Body of pancreas (tissue), 4 donors: Measurements from ENCODE around the gene CNTNAP2. TPM values are rescaled to one million over a fixed set of nuclear protein-coding genes. Genes with fewer than 3 reads are reported as not detected.

Experiments used
- ATAC-seq: fragments of 150-250 bp; one replicate; pipeline ENCODE4 v1.9.1; 2016
- DNase-seq, 4 donors: peaks; one replicate each; pipeline ENCODE4 v3.0.0-alpha.2; 2019
- H3K27ac ChIP-seq, 4 donors: fragments of 200-600 bp; sonication (generic); 1 replicate in 3 of 4; 2 replicates in 1 of 4; pipeline versions ENCODE4 v1.5.1 to v1.6.1; 2016 to 2019; ENCODE audit warnings: mild to moderate bottlenecking in 1 of 4, mixed read lengths in 1 of 4, moderate library complexity in 1 of 4
- H3K27me3 ChIP-seq, 2 donors: fragments of 200-600 bp; sonication (generic); one replicate each; pipeline ENCODE4 v1.6.0; 2016; ENCODE audit warnings: mild to moderate bottlenecking in 1 of 2
- H3K36me3 ChIP-seq, 2 donors: fragments of 200-600 bp; sonication (generic); replicated peaks in 1 of 2; 2 replicates each; pipeline ENCODE4 v1.5.1; 2016; ENCODE audit warnings: low read depth in 2 of 2; ENCODE audit not compliant: insufficient read depth in 1 of 2
- H3K4me1 ChIP-seq: fragments of 200-600 bp; sonication (generic); one replicate; pipeline ENCODE4 v1.6.0; 2016
- H3K4me3 ChIP-seq, 2 donors: fragments of 200-600 bp; sonication (generic); 1 replicate in 1 of 2; 2 replicates in 1 of 2; pipeline ENCODE4 v1.5.1; 2016 to 2019
- H3K9me3 ChIP-seq, 3 donors: fragments of 200-600 bp; sonication (generic); 1 replicate in 2 of 3; 2 replicates in 1 of 3; pipeline ENCODE4 v1.5.1; 2016
- POLR2A ChIP-seq, 3 donors: fragments of 450-650 bp; IDR thresholded peaks; one replicate each; pipeline ENCODE4 v1.6.1; 2016; ENCODE audit warnings: antibody characterized with exemption in 3 of 3, mild to moderate bottlenecking in 2 of 3
- WGBS, 2 donors: methylation state at CpG; one replicate each; pipeline ENCODE4 v1.1.5; 2017; 5-methylcytosine and 5-hydroxymethylcytosine counted together
- intact Hi-C: fragments of 100-400 bp; cut with DNase I; formaldehyde crosslinking; loops from one replicate; pipeline ENCODE4 v1.15.1; 2023
- total RNA-seq, 2 donors: library from RNA; depleted of rRNA; stranded (reverse); fragments of >200 nt; gene quantifications; one replicate each; pipeline ENCODE4 v1.1.0, GENCODE V29; 2016
- TF ChIP-seq, protein P1 (sequence below), 7 experiments: fragments of 450-650 bp in 4 of 7; fragments of 200-600 bp in 3 of 7; sonication (generic) in 3 of 7; IDR thresholded peaks; one replicate each; pipeline ENCODE4 v1.5.1; 2016 to 2019; ENCODE audit warnings: antibody characterized with exemption in 7 of 7

Gene CNTNAP2
- total RNA-seq, 2 donors from 2014 or later = 1.0 TPM; not detected in 1

GRCh38 chr7:147492606-147493005, 1376.0 kb downstream of the CNTNAP2 start:
- no peak overlapping the region for H3K4me3 ChIP-seq
- H3K4me1 ChIP-seq = no peaks in the 10 kb centered on the region
- intact Hi-C loops = no loop called here
- no peak overlapping the region for H3K27ac ChIP-seq
- TF ChIP-seq, protein P1, sequence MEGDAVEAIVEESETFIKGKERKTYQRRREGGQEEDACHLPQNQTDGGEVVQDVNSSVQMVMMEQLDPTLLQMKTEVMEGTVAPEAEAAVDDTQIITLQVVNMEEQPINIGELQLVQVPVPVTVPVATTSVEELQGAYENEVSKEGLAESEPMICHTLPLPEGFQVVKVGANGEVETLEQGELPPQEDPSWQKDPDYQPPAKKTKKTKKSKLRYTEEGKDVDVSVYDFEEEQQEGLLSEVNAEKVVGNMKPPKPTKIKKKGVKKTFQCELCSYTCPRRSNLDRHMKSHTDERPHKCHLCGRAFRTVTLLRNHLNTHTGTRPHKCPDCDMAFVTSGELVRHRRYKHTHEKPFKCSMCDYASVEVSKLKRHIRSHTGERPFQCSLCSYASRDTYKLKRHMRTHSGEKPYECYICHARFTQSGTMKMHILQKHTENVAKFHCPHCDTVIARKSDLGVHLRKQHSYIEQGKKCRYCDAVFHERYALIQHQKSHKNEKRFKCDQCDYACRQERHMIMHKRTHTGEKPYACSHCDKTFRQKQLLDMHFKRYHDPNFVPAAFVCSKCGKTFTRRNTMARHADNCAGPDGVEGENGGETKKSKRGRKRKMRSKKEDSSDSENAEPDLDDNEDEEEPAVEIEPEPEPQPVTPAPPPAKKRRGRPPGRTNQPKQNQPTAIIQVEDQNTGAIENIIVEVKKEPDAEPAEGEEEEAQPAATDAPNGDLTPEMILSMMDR (IDR thresholded peaks at IDR 0.05) = no peak
- TF ChIP-seq POLR2A (IDR thresholded peaks at IDR 0.05) = no peak
- H3K36me3 ChIP-seq = no peaks in the 10 kb centered on the region
- DNase-seq (no peak), ATAC-seq (no peak)
- H3K9me3 ChIP-seq = no peaks in the 10 kb centered on the region
- 76 to 85% methylated on average over 4 of the region's 4 CpGs for WGBS, 2 donors
- no peaks in the 10 kb centered on the region for H3K27me3 ChIP-seq

DNA sequence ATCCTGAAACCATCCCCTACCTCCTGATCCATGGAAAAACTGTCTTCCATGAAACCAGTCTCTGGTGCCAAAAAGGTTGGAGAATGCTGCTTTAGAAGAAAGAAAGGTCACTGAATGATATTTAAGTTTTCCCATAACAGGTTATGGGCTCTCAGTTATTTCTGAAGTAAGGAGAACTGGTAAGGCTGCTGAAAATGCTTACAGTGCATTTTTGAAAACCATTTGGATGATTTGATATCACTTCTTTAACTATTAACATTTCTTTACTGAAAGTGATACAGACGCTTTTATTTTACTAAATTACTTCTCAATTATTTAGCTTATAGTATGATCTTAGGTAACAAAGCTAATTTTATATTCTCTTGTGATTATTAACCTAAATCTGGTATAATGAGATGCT, 1379.6 kb downstream of the CNTNAP2 start:
- H3K36me3 ChIP-seq = no peaks in the 10 kb centered on the region
- TF ChIP-seq POLR2A (IDR thresholded peaks at IDR 0.05) = no peak
- TF ChIP-seq, protein P1 (IDR thresholded peaks at IDR 0.05) = no peak
- no peaks in the 10 kb centered on the region for H3K9me3 ChIP-seq
- ATAC-seq (no peak), DNase-seq (no peak)
- 36 to 72% methylated on average over 1 of the region's 1 CpG for WGBS, 2 donors
- no peak overlapping the region for H3K4me3 ChIP-seq
- intact Hi-C loops = no loop called here
- no peaks in the 10 kb centered on the region for H3K27me3 ChIP-seq
- H3K27ac ChIP-seq = no peak overlapping the region
- H3K4me1 ChIP-seq = no peaks in the 10 kb centered on the region

- WGBS, 2 donors = 81 to 87% methylated on average over 1 of the region's 1 CpG
- intact Hi-C loops = no loop called here
These were observed 1380.6 kb downstream of the CNTNAP2 start for GRCh38 chr7:147497246-147497645.

GRCh38 chr7:147498081-147498480, 1381.5 kb downstream of the CNTNAP2 start:
- Histone ChIP-seq H3K27ac (no peak overlapping the region), H3K4me1 (no peaks in the 10 kb centered on the region), H3K4me3 (no peak overlapping the region), H3K27me3 (no peaks in the 10 kb centered on the region), H3K36me3 (no peaks in the 10 kb centered on the region), H3K9me3 (no peaks in the 10 kb centered on the region)
- intact Hi-C loops = no loop called here
- DNase-seq (no peak), ATAC-seq (no peak)
- 80 to 92% methylated on average over 2 of the region's 2 CpGs for WGBS, 2 donors
- TF ChIP-seq, protein P1 (IDR thresholded peaks at IDR 0.05) = no peak
- TF ChIP-seq POLR2A (IDR thresholded peaks at IDR 0.05) = no peak

More at GRCh38 chr7:147497246-147497645, 1380.6 kb downstream of the CNTNAP2 start:
- ATAC-seq (no peak), DNase-seq (no peak)
- Histone ChIP-seq H3K27ac (no peak overlapping the region), H3K36me3 (no peaks in the 10 kb centered on the region), H3K9me3 (no peaks in the 10 kb centered on the region), H3K4me3 (no peak overlapping the region), H3K27me3 (no peaks in the 10 kb centered on the region), H3K4me1 (no peaks in the 10 kb centered on the region)
- no peak for TF ChIP-seq POLR2A (IDR thresholded peaks at IDR 0.05)
- TF ChIP-seq, protein P1 (IDR thresholded peaks at IDR 0.05) = no peak

DNA sequence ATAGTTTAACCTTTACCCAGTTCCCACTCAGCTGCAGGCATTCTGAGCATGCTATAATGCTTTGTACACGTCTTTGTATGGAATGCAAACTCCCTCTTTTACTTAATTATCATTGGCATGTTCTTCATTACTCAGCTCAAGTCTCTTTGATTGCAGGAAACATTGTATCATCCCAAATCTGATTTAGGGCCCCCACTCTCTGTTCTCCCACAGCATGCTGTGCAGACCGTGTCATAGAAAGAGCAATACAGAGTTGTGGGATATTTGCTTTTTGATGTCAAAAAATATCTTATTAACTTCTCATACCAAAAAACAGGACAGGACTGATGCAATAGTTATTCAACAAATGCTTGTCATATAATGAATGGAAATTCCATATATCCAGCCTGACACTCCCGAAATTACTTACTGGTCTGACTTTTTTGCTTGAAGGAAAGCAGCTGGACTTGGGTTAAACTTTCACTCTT, 1392.5 kb downstream of the CNTNAP2 start:
- Histone ChIP-seq H3K9me3 (no peaks in the 10 kb centered on the region), H3K4me1 (no peaks in the 10 kb centered on the region), H3K36me3 (no peaks in the 10 kb centered on the region), H3K27ac (no peak overlapping the region), H3K27me3 (no peaks in the 10 kb centered on the region), H3K4me3 (no peak overlapping the region)
- 44 to 47% methylated on average over 3 of the region's 3 CpGs for WGBS, 2 donors
- ATAC-seq (no peak), DNase-seq (no peak)
- no peak for TF ChIP-seq POLR2A (IDR thresholded peaks at IDR 0.05)
- TF ChIP-seq, protein P1 (IDR thresholded peaks at IDR 0.05) = no peak
- intact Hi-C loops = no loop called here
